Mesothelial cell of epicardium (in vitro differentiated cells): ENCODE data around the gene PPP1R2. TPM values are rescaled to one million over a fixed set of nuclear protein-coding genes. Genes with fewer than 3 reads are reported as not detected.
A peak's percentile ranks its signal among the peaks of the same experiment; 100 is the strongest.

Experiments used
- DNase-seq, 2 experiments: peaks; one replicate each; pipeline ENCODE4 v3.0.0; 2021; ENCODE audit warnings: low spot score in 2 of 2; ENCODE audit not compliant: unreplicated experiment in 2 of 2
- H3K27ac Mint-ChIP-seq: 2 replicates; pipeline ENCODE4 v1.8.0; 2021; ENCODE audit warnings: mixed read lengths
- H3K27me3 Mint-ChIP-seq: 2 replicates; pipeline ENCODE4 v1.8.0; 2021; ENCODE audit warnings: low read depth, mixed read lengths
- H3K36me3 Mint-ChIP-seq: 2 replicates; pipeline ENCODE4 v1.8.0; 2021; ENCODE audit warnings: mixed read lengths
- H3K4me1 Mint-ChIP-seq: 2 replicates; pipeline ENCODE4 v1.8.0; 2021; ENCODE audit warnings: mixed read lengths
- H3K4me3 Mint-ChIP-seq: 2 replicates; pipeline ENCODE4 v1.8.0; 2021; ENCODE audit warnings: mild to moderate bottlenecking, moderate library complexity, mixed read lengths
- H3K9me3 Mint-ChIP-seq: 2 replicates; pipeline ENCODE4 v1.8.0; 2021; ENCODE audit warnings: mixed read lengths
- CTCF ChIP-seq: fragments of 200-600 bp; sonication (generic); IDR thresholded peaks from one replicate; pipeline ENCODE4 v1.5.0; 2021; ENCODE audit warnings: antibody characterized with exemption; ENCODE audit not compliant: unreplicated experiment
- total RNA-seq: library from RNA; stranded (reverse); gene quantifications from 3 replicates; pipeline ENCODE4 v1.2.1, GENCODE V29; 2021

Gene PPP1R2
- total RNA-seq, 1 donor from 2014 or later = 27.4 TPM

- no peak for TF ChIP-seq CTCF
- Mint-ChIP-seq H3K36me3 (no peaks in the 10 kb centered on the region), H3K4me3 (no peak overlapping the region), H3K27me3 (peaks cover 15% of the 10 kb centered on the region), H3K4me1 (peaks cover 22% of the 10 kb centered on the region), H3K27ac (no peak overlapping the region), H3K9me3 (no peaks in the 10 kb centered on the region)
- DNase-seq = no peak
Measured at GRCh38 chr3:195555110-195555509, 12.0 kb upstream of the PPP1R2 start.

- Mint-ChIP-seq H3K4me1 (peaks cover 26% of the 10 kb centered on the region), H3K27me3 (peaks cover 15% of the 10 kb centered on the region), H3K9me3 (no peaks in the 10 kb centered on the region), H3K4me3 (no peak overlapping the region), H3K27ac (no peak overlapping the region), H3K36me3 (no peaks in the 10 kb centered on the region)
- TF ChIP-seq CTCF = no peak
- DNase-seq = no peak
Measured at GRCh38 chr3:195554458-195554857, 11.3 kb upstream of the PPP1R2 start.

- Mint-ChIP-seq H3K27me3 (peaks cover 15% of the 10 kb centered on the region), H3K4me1 (peaks cover 34% of the 10 kb centered on the region), H3K36me3 (no peaks in the 10 kb centered on the region), H3K27ac (no peak overlapping the region), H3K4me3 (no peak overlapping the region), H3K9me3 (no peaks in the 10 kb centered on the region)
- no peak for DNase-seq
- no peak for TF ChIP-seq CTCF
Measured at GRCh38 chr3:195553268-195553667, 10.1 kb upstream of the PPP1R2 start.

GRCh38 chr3:195551381-195551978 lies 8.4 kb upstream of the PPP1R2 start:
- no peak for TF ChIP-seq CTCF
- Mint-ChIP-seq H3K4me1 (peaks cover 43% of the 10 kb centered on the region), H3K36me3 (no peaks in the 10 kb centered on the region), H3K27me3 (peaks cover 15% of the 10 kb centered on the region), H3K27ac (peak overlapping the region; percentile 40), H3K9me3 (no peaks in the 10 kb centered on the region), H3K4me3 (no peak overlapping the region)
- no peak for DNase-seq

- DNase-seq = no peak
- no peaks in the 10 kb centered on the region for H3K36me3 Mint-ChIP-seq
- peak overlapping the region; percentile 66 for H3K27ac Mint-ChIP-seq
- peaks cover 49% of the 10 kb centered on the region for H3K4me1 Mint-ChIP-seq
- TF ChIP-seq CTCF = no peak
- no peak overlapping the region for H3K4me3 Mint-ChIP-seq
- H3K27me3 Mint-ChIP-seq = peaks cover 9% of the 10 kb centered on the region
- no peaks in the 10 kb centered on the region for H3K9me3 Mint-ChIP-seq
Measured at GRCh38 chr3:195550723-195551122, 7.6 kb upstream of the PPP1R2 start.
